DMS153 treated with DMSO at 0.1 percent for 48 hours (cell line): ENCODE measurements around the gene BACH2.

ENCODE experiments used
- DNase-seq: peaks from one replicate; lab custom pipeline; 2025; ENCODE audit not compliant: unreplicated experiment; lab: John Stamatoyannopoulos, UW

Gene BACH2

DNA sequence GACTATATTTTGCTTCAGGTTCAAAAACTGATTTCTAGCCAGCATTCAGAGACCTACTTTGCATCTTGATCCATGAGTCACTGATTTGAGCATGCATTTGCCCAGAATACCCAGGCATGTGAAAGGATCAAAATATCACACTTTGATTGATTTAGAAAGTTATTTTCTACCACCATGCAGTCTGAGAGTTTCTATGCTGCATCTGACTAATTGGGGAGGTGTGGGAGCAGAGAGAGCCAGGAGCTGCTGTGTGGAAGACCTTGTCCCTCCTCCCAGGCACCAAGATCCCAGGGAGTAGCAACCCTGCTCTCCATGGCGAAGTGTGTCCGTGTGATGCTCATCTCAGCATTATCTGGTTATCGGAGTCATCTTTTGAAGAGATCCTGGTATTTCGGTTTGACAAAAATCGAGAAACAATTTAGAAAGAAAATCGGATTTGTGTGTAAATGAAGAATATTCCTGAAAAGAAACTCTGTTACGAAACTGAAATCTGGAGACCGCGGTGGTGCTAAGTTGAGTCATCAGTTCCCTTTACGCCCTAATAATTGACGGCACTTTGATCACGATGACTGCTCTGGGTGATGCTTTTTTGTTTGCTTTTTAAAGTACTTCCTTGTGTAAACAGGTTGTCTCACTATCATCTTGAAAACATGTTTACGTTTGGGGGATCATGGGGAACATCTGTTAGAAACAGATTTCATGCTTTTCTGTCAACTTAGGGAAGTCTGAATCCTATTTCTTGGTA is 193.4 kb downstream of the BACH2 start:
- peak; percentile 14 for DNase-seq

DNA sequence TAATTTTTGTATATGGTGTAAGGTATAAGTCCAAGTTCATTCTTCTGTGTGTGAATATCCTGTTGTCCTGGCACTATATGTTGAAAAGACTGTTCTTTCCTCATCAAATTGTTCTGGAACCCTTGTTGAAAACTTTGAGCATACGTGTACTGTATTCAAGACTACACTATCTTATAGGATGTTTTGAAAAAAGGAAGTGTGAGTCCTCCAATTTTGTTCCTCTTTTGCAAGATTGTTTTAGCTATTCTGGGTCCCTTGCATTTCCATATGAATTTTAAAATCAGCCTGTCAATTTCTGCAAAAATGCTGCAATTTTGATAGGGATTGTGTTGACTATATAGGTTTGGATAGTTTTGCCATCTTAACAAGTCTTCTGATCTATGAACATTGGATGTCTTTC is 195.2 kb downstream of the BACH2 start:
- no peak for DNase-seq

DNA sequence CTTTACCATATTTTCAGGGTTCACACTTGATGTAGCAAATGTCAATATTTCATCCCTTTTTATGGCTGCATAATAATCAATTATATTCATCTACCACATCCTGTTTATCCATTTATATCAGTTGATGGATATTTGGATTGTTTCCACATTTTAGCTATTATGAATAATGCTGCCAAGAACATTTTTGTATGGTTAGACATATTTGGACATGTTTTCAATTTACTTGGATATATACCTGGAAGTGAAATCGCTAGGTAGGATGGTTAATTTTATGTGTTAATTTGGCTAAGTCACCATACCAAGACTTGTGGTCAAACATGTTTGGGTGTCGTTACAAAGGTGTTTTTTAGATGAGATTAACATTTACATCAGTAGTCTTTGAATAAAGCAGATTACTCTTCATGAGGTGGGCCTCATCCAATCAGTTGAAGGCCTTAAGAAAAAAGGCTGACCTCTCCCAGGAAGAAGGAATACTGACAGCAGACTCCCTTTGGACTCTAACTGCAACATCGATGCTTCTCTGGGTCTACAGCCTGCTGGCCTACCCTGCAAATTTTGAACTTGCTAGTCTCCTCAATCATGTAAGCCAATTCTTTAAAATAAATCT is 196.5 kb downstream of the BACH2 start:
- DNase-seq = no peak

DNA sequence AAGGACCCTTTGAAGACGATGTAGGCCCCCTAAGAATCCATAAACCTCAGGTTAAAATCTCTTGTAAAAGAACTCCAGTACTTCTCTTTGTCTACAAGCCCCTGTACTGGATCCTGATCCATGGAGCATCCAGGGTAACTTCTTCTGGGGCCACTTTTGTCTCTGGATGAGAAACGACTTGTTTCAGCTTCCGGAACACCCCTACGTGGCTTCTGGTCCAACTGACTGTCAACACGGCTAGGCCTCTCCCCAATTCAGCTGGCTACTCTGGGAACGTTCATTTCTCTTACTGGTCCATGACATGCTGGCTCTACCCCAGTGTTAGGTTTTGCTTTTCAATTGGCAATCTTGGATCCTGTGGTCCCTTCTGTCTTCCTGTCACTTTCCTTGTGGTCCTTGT is 198.0 kb downstream of the BACH2 start:
- no peak for DNase-seq

DNA sequence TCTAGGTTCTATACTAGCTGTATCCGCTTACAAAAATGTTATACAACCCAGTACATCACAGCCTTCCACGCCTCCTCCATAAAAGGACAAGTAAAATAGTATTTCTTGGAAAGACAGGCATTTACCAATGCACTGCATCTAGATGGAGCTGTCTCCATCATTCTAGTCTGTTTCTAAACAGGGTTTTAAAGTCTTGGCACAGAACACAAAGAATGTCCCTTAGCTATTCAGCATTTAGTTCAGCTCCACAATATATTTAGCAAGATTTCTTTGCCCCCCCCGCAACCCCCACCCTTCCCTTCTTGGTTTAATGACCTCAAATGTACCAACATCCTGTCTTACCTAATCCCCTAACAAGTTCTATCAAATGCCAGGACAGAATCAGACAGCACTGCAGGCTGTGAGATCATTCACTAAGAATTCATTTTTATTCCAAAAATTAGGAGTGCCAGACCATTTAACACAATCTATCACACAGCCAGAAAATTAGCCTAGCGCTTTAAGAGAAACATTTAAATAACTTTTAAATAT is 198.6 kb downstream of the BACH2 start:
- no peak for DNase-seq

DNA sequence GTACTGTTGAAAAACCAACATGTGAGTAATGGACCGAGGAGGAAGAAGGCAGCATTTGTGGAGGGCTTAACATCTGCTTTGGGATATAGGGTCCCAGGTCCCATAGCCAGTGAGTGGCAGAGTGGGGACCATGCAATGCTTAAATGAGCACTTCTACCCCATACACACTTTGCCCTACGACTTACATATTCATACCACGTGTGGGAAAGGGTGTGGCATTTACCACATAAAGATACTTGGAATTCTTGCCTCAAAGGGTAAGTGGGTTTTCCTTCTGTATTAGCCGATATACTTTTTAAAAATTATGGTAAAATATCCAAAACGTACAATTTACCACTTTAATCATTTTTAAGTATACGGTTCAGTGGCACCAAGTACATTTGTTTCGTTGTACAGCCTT is 199.3 kb downstream of the BACH2 start:
- DNase-seq = no peak

DNA sequence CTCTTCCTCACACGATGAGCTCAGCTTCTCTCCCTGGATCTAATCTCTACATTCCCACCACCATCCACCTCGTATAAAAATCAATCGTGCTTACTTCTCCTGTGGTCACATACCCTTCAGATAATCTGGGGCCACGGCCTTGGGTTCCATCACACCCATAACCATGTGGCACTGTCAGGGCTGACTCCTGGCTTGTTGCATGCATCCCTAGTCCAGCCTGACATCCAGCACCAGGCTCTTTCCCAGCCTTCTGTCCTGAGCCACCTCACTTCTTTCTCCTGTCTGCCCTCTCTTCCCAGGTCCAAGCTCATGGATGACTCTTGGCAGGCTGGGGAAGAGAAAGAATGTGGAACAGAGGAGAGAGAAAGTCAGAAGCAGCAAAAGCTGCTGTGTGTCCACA is 199.8 kb downstream of the BACH2 start:
- no peak for DNase-seq

DNA sequence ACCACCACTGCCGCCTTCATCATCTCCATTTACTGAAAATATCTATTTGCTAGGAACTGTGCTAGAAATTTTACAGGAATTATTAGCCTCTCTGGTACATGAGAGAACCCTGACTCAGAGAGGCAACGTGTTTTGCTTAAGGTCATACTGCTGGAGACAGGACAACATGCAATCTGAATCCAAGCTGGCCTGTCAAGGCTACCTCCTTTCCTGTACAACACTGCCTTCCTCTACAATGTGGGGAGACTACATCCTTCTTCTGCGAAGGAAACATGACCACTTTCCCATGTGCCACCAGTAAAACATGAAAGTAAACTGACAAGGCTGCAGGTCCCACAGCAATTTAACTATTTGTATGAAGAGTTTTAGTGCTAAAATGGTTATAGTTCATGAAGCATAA is 200.9 kb downstream of the BACH2 start:
- no peak for DNase-seq

DNA sequence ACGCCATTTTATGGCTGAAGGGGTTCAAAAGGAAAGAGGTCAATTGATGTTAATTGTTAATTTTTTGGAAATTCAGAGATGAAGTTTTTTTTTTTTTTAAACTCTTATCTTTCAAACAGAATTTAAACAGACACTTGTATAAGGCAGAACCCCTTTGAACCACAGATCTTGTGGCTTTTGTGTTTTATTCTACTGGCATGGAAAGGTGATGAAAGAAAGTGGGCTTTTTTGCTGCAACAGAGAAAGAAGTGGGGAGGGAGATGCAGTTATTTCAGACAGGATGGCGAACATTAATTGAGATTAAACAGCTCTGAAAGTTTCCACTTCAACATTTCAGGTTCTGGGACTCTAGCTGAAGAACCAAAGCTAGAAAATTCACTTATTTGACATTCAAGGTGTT is 201.5 kb downstream of the BACH2 start:
- no peak for DNase-seq

DNA sequence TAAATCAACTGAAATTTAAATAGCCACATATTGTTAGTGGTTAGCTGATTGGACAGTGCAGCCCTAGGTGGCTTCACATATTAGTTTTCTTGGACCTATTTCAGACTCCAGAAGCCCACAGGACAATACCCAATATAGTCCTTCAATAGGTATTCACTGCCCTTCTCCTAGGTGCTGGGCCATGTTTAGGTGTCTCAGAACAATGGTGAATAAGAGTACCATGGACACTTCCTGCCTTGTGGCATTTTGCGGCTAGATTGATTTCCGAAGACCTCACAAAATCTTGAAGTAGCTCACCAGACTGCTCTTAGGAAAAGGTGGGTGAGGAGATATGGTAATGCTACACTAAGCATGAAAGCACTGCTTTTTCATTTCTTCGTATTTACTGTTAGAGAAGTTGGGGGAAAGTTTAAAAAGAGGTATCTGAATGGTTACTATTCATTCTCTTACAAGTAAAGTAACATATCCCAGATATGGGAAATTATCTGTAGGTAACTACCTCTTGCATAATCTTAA is 203.0 kb downstream of the BACH2 start:
- DNase-seq = no peak

DNA sequence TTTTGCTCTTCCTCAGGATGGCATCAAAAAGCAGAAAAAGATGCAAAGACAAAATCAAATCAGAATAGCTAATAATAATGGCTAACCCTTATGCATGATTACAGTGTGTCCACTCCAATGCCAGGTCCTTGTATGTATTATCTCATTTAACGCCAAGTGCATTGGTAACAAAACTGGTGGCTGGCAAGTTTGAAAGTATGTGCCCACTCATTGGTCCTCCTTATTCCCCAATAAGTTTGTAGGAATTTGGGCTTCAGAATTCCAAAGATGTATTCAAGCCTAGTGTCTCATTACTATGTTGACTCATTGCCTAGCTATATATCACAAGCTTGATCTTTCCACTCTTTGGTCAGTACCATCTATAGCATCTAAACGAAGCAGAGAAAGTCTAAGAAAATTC is 205.8 kb downstream of the BACH2 start:
- no peak for DNase-seq

DNA sequence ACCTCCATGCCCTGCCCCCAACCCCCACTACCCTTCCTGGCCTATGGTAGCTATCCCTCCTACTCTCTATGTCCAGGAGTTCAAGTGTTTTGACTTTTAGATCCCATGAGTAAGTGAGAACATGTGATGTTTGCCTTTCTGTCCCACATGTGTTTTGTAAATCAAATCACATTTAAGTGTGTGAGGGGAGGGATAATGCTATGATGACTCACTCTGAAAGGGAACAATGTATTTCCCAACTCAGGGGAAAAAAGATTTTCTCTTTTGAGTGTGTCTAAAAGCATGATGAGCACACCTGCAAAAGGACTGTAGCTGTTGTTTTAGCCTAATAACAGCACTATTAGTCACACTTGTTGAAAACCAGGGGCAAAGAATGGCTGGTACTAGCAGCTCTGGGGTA is 208.6 kb downstream of the BACH2 start:
- peak; percentile 50 for DNase-seq

DNA sequence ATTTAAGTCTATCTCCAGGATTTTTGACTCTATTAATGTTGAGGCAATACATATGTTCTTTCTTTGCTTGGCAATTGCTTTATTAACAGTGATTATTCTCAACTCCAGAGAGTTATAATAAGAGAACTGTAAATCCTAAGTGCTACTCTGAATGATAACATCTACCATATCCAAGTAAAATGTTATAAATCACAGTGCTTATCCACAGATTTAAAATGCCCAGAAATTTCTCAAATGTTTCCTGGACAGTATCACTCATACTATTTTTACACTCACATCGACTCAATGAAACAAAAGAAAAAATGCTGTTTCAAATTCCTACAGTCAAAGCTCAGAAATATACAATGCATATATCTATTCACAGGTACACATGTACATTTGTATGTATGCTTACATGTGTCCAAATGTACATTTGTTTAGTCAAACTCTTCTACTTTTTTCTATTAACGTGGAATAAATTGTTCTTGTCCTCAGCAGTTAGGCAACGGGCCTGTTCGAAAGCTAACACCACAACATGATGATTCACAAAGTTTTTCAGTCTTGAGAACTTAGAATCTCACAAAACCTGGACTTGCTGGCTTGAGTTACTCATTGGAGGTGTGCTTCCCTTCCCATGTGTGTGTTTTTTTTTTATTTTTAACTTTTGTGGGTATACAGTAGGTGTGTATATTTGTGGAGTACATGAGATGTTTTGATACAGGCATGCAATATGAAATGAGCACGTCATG is 209.4 kb downstream of the BACH2 start:
- DNase-seq = no peak

DNA sequence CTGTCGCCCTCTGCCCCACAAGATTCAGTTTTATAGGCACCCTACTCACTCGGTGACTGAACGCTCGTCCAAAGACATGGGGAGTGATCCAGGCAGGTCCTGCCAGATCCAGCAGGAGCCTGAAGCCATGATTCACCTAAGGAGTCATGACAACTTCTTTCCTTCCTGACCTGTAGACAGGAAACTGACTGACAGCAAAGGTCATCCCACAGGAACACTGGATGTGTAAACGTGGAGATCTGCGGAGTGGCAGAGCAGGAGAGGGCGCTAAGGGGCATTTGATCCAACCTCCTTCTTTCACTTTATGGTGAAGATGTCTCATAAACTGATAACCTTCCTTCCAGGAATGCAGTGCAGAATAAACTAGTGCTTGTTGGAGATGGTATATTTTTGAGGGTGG is 210.1 kb downstream of the BACH2 start:
- DNase-seq = no peak

DNA sequence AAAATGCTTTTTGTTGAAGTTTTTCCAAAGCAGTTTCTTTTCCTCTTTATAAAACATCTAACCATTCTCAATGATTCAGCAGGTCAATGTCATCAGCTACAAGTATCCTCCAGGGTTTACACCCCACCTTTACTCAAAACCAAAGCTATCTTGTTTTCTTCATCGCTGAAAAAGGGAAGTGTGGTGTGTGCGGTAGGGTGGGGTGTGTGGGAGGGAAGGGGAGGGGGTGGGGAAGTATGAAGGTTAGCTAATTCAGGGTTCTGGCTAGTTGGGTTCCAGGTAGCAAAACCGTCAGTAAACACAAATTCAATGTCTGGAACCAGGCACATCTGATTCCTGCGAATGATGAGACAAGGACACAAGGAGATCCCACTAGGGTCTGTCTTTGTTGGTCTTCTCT is 212.8 kb downstream of the BACH2 start:
- no peak for DNase-seq

DNA sequence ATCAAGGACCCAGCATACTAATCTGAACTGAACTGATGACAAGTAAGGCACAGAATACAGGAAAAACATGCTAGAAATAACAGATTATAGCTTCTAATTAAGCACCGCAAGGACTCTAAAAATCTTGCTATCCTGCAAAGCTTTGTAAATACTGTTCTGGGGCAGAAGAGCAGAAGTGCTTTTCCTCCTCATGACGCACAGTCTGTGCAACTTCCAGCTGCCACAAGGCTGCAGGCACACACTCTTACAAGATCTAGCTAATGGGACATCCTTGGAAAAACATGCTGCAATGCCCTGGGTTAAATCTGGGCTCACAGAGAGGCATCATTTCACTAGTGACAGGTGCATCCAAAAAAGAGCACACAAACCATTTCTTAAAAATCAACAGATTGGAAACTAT is 213.8 kb downstream of the BACH2 start:
- no peak for DNase-seq

DNA sequence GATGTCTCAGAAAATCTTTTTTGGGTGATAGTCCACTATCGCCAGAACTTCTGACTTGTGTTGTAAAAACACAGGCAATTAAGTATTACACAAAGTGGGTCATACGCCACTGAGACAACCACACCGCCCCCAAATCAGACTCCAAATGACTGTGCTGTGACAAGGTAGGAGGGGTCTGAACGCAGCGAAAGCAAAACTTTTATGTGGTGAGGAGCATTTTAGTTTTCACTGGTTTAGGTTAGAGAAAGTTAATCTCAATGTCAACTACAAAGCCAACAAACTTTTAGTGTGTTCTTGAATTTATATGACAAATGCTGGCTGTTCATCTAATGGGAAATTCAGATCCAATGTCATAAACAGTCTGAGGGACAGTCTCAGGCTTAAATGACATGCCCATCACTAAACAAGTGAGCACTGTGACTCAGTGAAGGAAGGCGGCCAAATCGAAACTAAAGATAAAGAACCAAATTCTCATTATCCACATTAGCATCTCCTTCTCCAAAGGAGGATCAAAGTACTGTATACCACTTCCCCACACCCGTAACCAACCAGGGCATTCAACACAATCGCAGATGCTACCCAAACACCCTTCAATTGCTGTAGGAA is 215.7 kb downstream of the BACH2 start:
- no peak for DNase-seq

DNA sequence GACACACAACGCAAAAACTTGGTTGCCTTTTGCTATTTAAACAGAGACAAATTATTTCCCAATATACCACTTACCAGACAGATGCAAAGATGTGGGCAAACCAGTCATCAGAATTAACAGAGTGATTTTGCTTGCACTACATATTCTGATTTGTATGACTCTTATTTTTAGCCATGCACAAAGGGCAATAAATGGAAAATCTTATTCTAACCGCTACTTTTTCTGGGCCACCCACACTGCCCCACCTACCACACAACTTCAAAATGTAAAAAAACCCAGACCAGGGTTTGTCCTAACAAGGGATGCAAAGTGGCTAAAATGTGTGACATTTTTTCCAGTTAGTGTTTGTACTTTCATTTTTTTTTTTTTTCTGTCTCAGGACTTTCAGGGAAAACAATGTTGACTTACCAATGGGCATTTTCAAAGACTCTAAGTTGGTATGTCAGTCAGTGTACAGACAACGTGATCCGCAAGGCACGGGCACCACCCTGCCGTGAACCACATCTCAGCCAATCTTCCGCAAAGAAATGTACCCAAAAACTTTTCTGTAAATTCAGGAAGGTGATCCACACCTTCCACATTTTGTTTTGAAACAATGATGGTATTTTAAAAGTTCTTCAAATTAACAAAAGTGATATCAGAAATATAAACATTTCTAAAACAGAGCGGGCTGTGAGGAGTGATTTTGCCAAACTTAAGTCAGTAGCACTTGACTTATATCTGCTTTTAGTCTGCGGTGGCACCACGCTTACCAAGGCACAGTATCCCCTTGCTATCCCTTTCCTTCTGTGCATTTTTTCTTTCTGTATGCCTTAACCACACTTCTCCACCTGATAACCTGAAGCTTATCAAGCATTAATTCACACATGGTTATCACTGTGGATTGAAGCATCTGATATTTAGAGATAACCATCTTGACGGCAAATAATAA is 216.8 kb downstream of the BACH2 start:
- no peak for DNase-seq

DNA sequence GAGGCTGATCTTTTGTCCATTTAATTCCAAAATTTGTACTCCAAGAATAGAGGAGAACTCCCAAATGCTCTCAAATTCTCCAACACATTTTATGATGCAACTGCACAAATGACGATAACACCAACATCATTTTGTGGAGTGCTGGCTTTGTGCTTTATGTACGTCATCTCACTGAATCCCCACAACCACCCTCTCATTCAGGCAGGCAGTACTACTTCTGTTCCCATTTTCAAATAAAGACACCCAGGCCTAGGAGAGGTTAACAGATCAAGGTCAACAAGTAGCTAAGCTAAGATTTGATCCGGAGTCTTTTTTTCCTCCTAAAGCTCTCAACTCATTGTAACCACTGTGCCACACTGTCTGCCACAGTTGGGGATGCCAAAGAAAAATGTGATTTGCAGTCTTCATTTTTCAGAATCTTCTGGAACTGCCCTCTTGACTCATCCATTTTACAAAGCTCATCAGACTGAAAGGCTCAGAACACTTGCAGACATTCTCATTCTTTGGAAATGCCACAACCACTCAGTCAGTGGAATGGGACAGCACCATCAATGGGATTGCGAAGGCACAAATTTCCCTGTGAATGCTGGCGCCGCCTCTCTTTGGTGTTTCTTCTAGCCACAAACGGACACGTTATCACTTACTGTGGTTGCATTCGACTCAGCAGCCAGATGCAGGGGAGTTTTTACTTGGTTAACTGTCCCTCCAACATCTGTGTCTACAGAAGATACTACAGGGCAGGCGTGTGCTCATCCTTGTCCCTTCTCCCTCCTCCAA is 217.9 kb downstream of the BACH2 start:
- DNase-seq = no peak
